Breast epithelium (tissue), 4 donors: ENCODE measurements around the gene KIAA0319L. TPM values are rescaled to one million over a fixed set of nuclear protein-coding genes. Genes with fewer than 3 reads are reported as not detected.
A peak's percentile ranks its signal among the peaks of the same experiment; 100 is the strongest.

ENCODE experiments used
- DNase-seq, 2 donors: peaks; one replicate each; pipeline ENCODE4 v3.0.0-alpha.2; 2019; ENCODE audit warnings: low spot score in 2 of 2
- H3K27ac ChIP-seq, 2 donors: fragments of 200-600 bp; sonication (generic) in 1 of 2; one replicate each; pipeline ENCODE4 v1.5.1; 2016 to 2019; ENCODE audit warnings: mild to moderate bottlenecking in 1 of 2
- H3K27me3 ChIP-seq, 2 donors: fragments of 200-600 bp; sonication (generic) in 1 of 2; one replicate each; pipeline versions ENCODE4 v1.5.1 to v1.6.0; 2017 to 2019; ENCODE audit warnings: control low read depth in 1 of 2, mild to moderate bottlenecking in 1 of 2
- H3K36me3 ChIP-seq: fragments of 200-600 bp; one replicate; pipeline ENCODE4 v1.5.1; 2019
- H3K4me1 ChIP-seq, 2 donors: fragments of 200-600 bp; sonication (generic); one replicate each; pipeline ENCODE4 v1.5.1; 2016 to 2019; ENCODE audit warnings: control low read depth in 1 of 2
- H3K4me3 ChIP-seq, 3 donors: fragments of 200-600 bp; sonication (generic); 1 replicate in 2 of 3; 2 replicates in 1 of 3; pipeline ENCODE4 v1.5.1; 2016 to 2019; ENCODE audit warnings: mild to moderate bottlenecking in 3 of 3, moderate library complexity in 2 of 3
- H3K9me3 ChIP-seq, 2 donors: fragments of 200-600 bp; sonication (generic) in 1 of 2; one replicate each; pipeline ENCODE4 v1.5.1; 2016 to 2019; ENCODE audit warnings: control low read depth in 1 of 2
- POLR2A ChIP-seq: fragments of 450-650 bp; IDR thresholded peaks from one replicate; pipeline ENCODE4 v1.6.1; 2016; ENCODE audit warnings: antibody characterized with exemption, mild to moderate bottlenecking, moderate library complexity
- POLR2AphosphoS5 ChIP-seq, 3 donors: sonication (generic); formaldehyde crosslinking; IDR thresholded peaks; one replicate each; pipeline ENCODE4 v1.6.1; 2017; ENCODE audit warnings: antibody characterized with exemption in 3 of 3
- intact Hi-C: fragments of 100-400 bp; cut with DNase I; formaldehyde crosslinking; loops from one replicate; pipeline ENCODE4 v1.15.1; 2023; ENCODE audit warnings: low total_unique reads
- total RNA-seq, 3 donors: library from RNA; depleted of rRNA; stranded (reverse); fragments of >200 nt; gene quantifications; one replicate each; pipeline ENCODE4 v1.1.0, GENCODE V29; 2016
- TF ChIP-seq, protein P1 (sequence below), 3 donors: fragments of 450-650 bp; IDR thresholded peaks; one replicate each; pipeline ENCODE4 v1.5.1; 2016 to 2017; ENCODE audit warnings: antibody characterized with exemption in 3 of 3, mild to moderate bottlenecking in 3 of 3, moderate library complexity in 3 of 3

KIAA0319L gene
- total RNA-seq, 3 donors from 2014 or later = 49.0 to 104 (median 103) TPM

DNA sequence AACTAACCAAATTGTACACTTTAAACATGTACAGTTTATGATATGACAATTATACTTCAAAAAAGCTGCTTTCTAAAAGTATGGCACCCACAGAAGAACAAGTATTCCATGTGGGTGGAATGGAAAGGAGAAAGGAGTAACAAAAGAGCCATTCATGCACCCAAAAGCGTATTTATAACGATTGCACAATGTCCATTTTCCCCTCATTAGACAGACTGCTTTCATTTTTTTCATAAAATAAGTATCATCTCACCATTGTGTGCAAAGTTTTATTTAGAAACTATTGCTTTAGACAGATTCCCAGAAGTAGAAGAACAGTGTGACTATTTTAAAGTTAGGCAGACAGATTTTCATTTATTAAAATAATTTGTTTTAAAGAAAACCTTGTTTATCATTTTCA is 59.6 kb downstream of the KIAA0319L start:
- peak overlapping the region in 1 of 2 donors; percentile 81 for H3K27ac ChIP-seq
- no peak overlapping the region for H3K4me3 ChIP-seq
- no peaks in the 10 kb centered on the region for H3K27me3 ChIP-seq
- intact Hi-C loops = no loop called here
- TF ChIP-seq POLR2AphosphoS5 (IDR thresholded peaks at IDR 0.05) = no peak
- TF ChIP-seq, protein P1, sequence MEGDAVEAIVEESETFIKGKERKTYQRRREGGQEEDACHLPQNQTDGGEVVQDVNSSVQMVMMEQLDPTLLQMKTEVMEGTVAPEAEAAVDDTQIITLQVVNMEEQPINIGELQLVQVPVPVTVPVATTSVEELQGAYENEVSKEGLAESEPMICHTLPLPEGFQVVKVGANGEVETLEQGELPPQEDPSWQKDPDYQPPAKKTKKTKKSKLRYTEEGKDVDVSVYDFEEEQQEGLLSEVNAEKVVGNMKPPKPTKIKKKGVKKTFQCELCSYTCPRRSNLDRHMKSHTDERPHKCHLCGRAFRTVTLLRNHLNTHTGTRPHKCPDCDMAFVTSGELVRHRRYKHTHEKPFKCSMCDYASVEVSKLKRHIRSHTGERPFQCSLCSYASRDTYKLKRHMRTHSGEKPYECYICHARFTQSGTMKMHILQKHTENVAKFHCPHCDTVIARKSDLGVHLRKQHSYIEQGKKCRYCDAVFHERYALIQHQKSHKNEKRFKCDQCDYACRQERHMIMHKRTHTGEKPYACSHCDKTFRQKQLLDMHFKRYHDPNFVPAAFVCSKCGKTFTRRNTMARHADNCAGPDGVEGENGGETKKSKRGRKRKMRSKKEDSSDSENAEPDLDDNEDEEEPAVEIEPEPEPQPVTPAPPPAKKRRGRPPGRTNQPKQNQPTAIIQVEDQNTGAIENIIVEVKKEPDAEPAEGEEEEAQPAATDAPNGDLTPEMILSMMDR (IDR thresholded peaks at IDR 0.05) = no peak
- no peak for TF ChIP-seq POLR2A
- no peaks in the 10 kb centered on the region for H3K4me1 ChIP-seq
- no peak for DNase-seq
- H3K9me3 ChIP-seq = no peaks in the 10 kb centered on the region
- H3K36me3 ChIP-seq = no peaks in the 10 kb centered on the region

DNA sequence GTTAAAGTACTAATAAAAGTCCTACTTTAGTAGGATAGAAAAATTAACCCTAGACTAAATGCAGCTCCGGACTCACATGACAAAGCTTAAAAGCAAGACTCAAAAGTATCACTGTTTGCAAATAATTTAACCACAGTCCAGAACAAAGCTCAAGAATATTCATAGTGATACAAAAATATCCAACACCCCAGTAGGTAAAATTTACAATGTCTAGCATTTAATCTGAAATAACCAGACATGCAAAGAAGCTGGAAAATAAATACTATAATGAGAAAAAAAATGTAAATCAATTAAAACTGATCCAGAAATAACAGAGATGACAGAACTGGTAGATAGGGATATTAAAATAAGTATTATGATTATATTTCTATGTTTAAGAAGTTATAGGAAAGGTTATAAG is 67.0 kb downstream of the KIAA0319L start:
- no peaks in the 10 kb centered on the region for H3K27me3 ChIP-seq
- no peaks in the 10 kb centered on the region for H3K9me3 ChIP-seq
- DNase-seq = no peak
- H3K27ac ChIP-seq = no peak overlapping the region
- no peaks in the 10 kb centered on the region for H3K36me3 ChIP-seq
- H3K4me3 ChIP-seq = no peak overlapping the region
- H3K4me1 ChIP-seq = no peaks in the 10 kb centered on the region
- intact Hi-C loops = no loop called here
- TF ChIP-seq POLR2AphosphoS5 (IDR thresholded peaks at IDR 0.05) (no peak), POLR2A (no peak)
- TF ChIP-seq, protein P1 (IDR thresholded peaks at IDR 0.05) = no peak

DNA sequence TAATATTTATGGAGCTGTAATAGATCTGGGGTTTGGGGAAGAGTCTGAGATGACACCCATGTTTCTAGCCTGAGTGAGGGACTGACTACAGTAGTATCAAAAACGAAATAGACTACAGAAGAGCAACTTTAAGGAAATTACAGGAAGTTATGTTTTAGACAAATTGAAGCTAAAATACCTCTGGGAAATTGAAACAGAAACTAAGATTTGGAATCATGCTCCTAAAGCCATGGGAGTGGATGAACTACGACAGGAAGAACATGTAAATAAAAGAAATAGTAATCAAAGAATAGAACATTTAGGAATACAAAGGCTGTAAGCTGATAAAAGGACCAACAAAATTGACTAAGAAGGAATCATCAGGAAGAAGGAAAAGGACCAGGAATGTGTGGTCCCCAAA is 68.9 kb downstream of the KIAA0319L start:
- Histone ChIP-seq H3K27me3 (no peaks in the 10 kb centered on the region), H3K4me3 (peak overlapping the region in 1 of 3 donors; percentile 7), H3K36me3 (no peaks in the 10 kb centered on the region), H3K4me1 (no peaks in the 10 kb centered on the region), H3K27ac (peak overlapping the region in 1 of 2 donors; percentile 10), H3K9me3 (no peaks in the 10 kb centered on the region)
- TF ChIP-seq POLR2A (no peak), POLR2AphosphoS5 (IDR thresholded peaks at IDR 0.05) (no peak)
- TF ChIP-seq, protein P1 (IDR thresholded peaks at IDR 0.05) = no peak
- DNase-seq = no peak
- intact Hi-C loops = no loop called here

DNA sequence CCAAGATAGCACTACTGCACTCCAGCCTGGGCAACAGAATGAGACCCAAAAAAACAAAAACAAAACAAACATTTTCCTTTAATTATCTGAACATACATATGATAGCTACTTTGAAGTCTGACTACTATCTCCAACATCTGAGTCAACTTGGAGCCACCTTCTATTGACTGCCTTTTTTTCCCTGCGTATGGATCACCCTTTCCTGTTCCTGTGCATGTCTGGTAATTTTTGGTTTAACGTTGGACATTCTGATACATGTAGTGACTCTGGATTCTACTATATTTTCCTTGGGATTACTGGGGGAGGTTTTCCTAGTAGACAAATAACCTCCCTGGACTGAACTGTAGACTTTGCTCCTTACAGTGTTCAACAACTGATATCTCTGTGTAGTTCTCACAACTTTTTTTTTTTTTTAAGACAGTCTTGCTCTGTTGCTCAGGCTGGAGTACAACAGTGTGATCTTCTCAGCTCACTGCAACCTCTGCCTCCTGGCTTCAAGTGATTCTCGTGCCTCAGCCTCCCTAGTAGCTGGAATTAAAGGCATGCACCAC is 70.3 kb downstream of the KIAA0319L start:
- no peaks in the 10 kb centered on the region for H3K36me3 ChIP-seq
- H3K4me3 ChIP-seq = no peak overlapping the region
- intact Hi-C loops = no loop called here
- DNase-seq = no peak
- TF ChIP-seq, protein P1 (IDR thresholded peaks at IDR 0.05) = no peak
- TF ChIP-seq POLR2AphosphoS5 (IDR thresholded peaks at IDR 0.05) = no peak
- TF ChIP-seq POLR2A = no peak
- H3K27ac ChIP-seq = no peak overlapping the region
- H3K4me1 ChIP-seq = no peaks in the 10 kb centered on the region
- H3K27me3 ChIP-seq = no peaks in the 10 kb centered on the region
- no peaks in the 10 kb centered on the region for H3K9me3 ChIP-seq

DNA sequence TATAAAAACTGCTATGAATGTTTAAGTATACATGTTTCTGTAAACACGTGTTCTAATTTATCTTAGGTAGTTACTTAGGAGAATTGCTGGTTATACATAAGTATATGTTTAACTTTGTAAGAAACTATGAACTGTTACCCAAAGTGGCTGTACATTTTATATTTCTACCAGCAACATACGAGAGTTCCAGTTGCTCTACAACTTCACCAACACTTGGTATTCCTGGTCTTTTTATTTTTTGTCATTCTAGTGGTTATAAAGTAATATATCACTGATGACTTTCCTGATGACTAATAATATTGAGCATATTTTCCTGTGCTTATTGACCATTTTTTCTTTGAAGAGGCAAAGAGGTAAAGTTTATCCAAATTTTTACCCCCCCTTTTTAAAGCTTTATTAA is 76.0 kb downstream of the KIAA0319L start:
- Histone ChIP-seq H3K4me3 (no peak overlapping the region), H3K9me3 (no peaks in the 10 kb centered on the region), H3K27ac (no peak overlapping the region), H3K36me3 (no peaks in the 10 kb centered on the region), H3K27me3 (no peaks in the 10 kb centered on the region), H3K4me1 (no peaks in the 10 kb centered on the region)
- TF ChIP-seq, protein P1 (IDR thresholded peaks at IDR 0.05) = no peak
- no peak for TF ChIP-seq POLR2AphosphoS5 (IDR thresholded peaks at IDR 0.05)
- no peak for TF ChIP-seq POLR2A
- intact Hi-C loops = no loop called here
- DNase-seq = no peak
